ENCODE data around the gene PPP1R1B.

Gene PPP1R1B

GRCh38 chr17:39678340-39679116, 51.8 kb downstream of the PPP1R1B start:
- Histone ChIP-seq H2AFZ (no peak overlapping the region), H3K9me3 (ENCODE audit: control insufficient read depth, low read length) (no peaks in the 10 kb centered on the region), H3K27me3 (ENCODE audit: control insufficient read depth, insufficient read depth, low read length) (no peaks in the 10 kb centered on the region), H3K9ac (no peak overlapping the region), H3K4me1 (peaks cover 38% of the 10 kb centered on the region), H3K4me2 (ENCODE audit: low read length) (peak overlapping the region; percentile 62), H3K79me2 (no peaks in the 10 kb centered on the region), H3K4me3 (ENCODE audit: low read depth, low read length) (peak overlapping the region; percentile 4), H3K27ac (peak overlapping the region; percentile 91), H3K36me3 (ENCODE audit: control insufficient read depth, insufficient read depth, low read length) (no peaks in the 10 kb centered on the region)
- TF ChIP-seq, protein P1, sequence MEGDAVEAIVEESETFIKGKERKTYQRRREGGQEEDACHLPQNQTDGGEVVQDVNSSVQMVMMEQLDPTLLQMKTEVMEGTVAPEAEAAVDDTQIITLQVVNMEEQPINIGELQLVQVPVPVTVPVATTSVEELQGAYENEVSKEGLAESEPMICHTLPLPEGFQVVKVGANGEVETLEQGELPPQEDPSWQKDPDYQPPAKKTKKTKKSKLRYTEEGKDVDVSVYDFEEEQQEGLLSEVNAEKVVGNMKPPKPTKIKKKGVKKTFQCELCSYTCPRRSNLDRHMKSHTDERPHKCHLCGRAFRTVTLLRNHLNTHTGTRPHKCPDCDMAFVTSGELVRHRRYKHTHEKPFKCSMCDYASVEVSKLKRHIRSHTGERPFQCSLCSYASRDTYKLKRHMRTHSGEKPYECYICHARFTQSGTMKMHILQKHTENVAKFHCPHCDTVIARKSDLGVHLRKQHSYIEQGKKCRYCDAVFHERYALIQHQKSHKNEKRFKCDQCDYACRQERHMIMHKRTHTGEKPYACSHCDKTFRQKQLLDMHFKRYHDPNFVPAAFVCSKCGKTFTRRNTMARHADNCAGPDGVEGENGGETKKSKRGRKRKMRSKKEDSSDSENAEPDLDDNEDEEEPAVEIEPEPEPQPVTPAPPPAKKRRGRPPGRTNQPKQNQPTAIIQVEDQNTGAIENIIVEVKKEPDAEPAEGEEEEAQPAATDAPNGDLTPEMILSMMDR (IDR thresholded peaks at IDR 0.05) = no peak

DNA sequence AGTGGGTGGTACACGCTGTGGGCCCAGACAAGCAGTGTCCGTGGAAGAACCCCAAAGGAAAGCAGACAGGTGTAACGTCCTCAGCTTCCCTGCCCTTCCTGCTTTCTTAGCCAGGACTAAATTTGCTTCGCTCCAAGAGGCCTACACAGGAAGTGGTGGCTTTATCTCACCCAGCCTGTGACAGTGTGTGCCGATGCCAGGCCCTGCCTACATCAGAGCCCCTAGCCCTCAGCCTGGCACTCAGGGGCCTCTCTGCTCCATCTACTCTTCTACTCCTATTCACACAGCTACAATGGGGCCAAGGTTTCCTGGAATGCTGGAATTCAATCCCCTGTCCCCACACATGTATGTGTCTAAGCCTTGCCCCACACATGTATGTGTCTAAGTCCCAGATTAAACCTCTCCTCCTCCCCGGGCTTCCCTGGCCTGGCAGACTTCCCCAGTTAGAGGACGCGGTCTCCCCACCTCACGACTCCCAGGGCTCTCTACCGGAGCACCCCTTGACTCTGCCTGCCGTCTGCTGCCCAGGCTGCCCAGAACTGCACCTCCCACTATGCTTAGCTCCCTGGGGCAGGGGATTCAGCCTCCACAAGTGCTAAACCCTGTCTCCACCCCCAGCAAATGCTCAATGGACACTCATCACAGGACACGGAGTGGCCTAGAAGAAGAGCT, 52.9 kb downstream of the PPP1R1B start:
- peak overlapping the region; percentile 91 for H3K27ac ChIP-seq
- no peak overlapping the region for H2AFZ ChIP-seq
- H3K36me3 ChIP-seq (ENCODE audit: control insufficient read depth, insufficient read depth, low read length) = no peaks in the 10 kb centered on the region
- H3K9me3 ChIP-seq (ENCODE audit: control insufficient read depth, low read length) = no peaks in the 10 kb centered on the region
- H3K4me2 ChIP-seq (ENCODE audit: low read length) = no peak overlapping the region
- no peak overlapping the region for H3K4me3 ChIP-seq (ENCODE audit: low read depth, low read length)
- H3K79me2 ChIP-seq = no peaks in the 10 kb centered on the region
- H3K4me1 ChIP-seq = peaks cover 38% of the 10 kb centered on the region
- H3K9ac ChIP-seq = no peak overlapping the region
- H3K27me3 ChIP-seq (ENCODE audit: control insufficient read depth, insufficient read depth, low read length) = no peaks in the 10 kb centered on the region
- TF ChIP-seq, protein P1 (IDR thresholded peaks at IDR 0.05) = no peak

- no peak overlapping the region for H3K9ac ChIP-seq
- H3K4me3 ChIP-seq (ENCODE audit: low read depth, low read length) = no peak overlapping the region
- no peaks in the 10 kb centered on the region for H3K9me3 ChIP-seq (ENCODE audit: control insufficient read depth, low read length)
- H3K27ac ChIP-seq = no peak overlapping the region
- H3K4me1 ChIP-seq = peaks cover 4% of the 10 kb centered on the region
- H3K4me2 ChIP-seq (ENCODE audit: low read length) = no peak overlapping the region
- H3K27me3 ChIP-seq (ENCODE audit: control insufficient read depth, insufficient read depth, low read length) = no peaks in the 10 kb centered on the region
- no peaks in the 10 kb centered on the region for H3K36me3 ChIP-seq (ENCODE audit: control insufficient read depth, insufficient read depth, low read length)
- TF ChIP-seq, protein P1 (IDR thresholded peaks at IDR 0.05) = no peak
- no peak overlapping the region for H2AFZ ChIP-seq
- no peaks in the 10 kb centered on the region for H3K79me2 ChIP-seq
Measured at GRCh38 chr17:39683295-39683939, 56.7 kb downstream of the PPP1R1B start.

GRCh38 chr17:39684369-39685192, 57.8 kb downstream of the PPP1R1B start:
- Histone ChIP-seq H3K27me3 (ENCODE audit: control insufficient read depth, insufficient read depth, low read length) (no peaks in the 10 kb centered on the region), H3K4me3 (ENCODE audit: low read depth, low read length) (no peak overlapping the region), H3K4me2 (ENCODE audit: low read length) (no peak overlapping the region), H3K36me3 (ENCODE audit: control insufficient read depth, insufficient read depth, low read length) (no peaks in the 10 kb centered on the region), H3K27ac (no peak overlapping the region), H3K4me1 (peaks cover 8% of the 10 kb centered on the region), H3K9me3 (ENCODE audit: control insufficient read depth, low read length) (no peaks in the 10 kb centered on the region), H2AFZ (no peak overlapping the region), H3K9ac (no peak overlapping the region), H3K79me2 (no peaks in the 10 kb centered on the region)
- TF ChIP-seq, protein P1 (IDR thresholded peaks at IDR 0.05) = no peak

Measured in parathyroid adenoma (tissue), 2 donors.